Endothelial cell of umbilical vein (primary cell): ENCODE measurements around the gene HIVEP3. TPM values are rescaled to one million over a fixed set of nuclear protein-coding genes. Genes with fewer than 3 reads are reported as not detected.

Experiments used
- BruUV-seq: library from RNA; stranded (reverse); fragments of 400-500 nt; replicated peaks from 2 replicates; lab custom pipeline; 2021; lab: Mats Ljungman, UMichigan
- CTCF ChIA-PET: fragments of 300-600, 350-600 bp; sonication (Branson Sonifier 250); formaldehyde crosslinking; loops from one replicate; lab custom pipeline; 2021; ENCODE audit warnings: antibody characterized with exemption, inconsistent platforms; lab: Charles Lee
- POLR2A ChIA-PET: fragments of 300-600, 350-600 bp; sonication (Branson Sonifier 250); formaldehyde crosslinking; loops from one replicate; lab custom pipeline; 2021; ENCODE audit warnings: antibody characterized with exemption, inconsistent platforms; lab: Charles Lee
- DNase-seq: peaks from one replicate; pipeline ENCODE4 v3.0.0-alpha.2; 2011; ENCODE audit warnings: low read depth, low spot score
- FAIRE-seq: peaks from 2 replicates; lab custom pipeline; 2011; peaks lifted over from hg19 to GRCh38; lab: Jason Lieb, UNC
- H2AFZ ChIP-seq: 2 replicates; pipeline ENCODE4 v1.6.0; 2012; ENCODE audit warnings: low read depth, low read length, control low read depth, inconsistent platforms
- H3K27ac ChIP-seq: 2 replicates; pipeline ENCODE4 v1.5.1; 2011; ENCODE audit warnings: low read depth, mild to moderate bottlenecking, control low read depth, low read length, moderate library complexity; ENCODE audit not compliant: insufficient read depth
- H3K27me3 ChIP-seq, 2 experiments: 2 replicates each; pipeline versions ENCODE4 v1.6.0 to v1.6.1; 2011; ENCODE audit warnings: low read length in 2 of 2, mixed read lengths in 1 of 2; ENCODE audit not compliant: control insufficient read depth in 2 of 2, insufficient read depth in 2 of 2
- H3K36me3 ChIP-seq, 2 experiments: 2 replicates in 1 of 2; 3 replicates in 1 of 2; pipeline ENCODE4 v1.5.1; 2011; ENCODE audit warnings: low read length in 2 of 2, mild to moderate bottlenecking in 1 of 2, moderate library complexity in 1 of 2; ENCODE audit not compliant: control insufficient read depth in 2 of 2, insufficient read depth in 2 of 2; ENCODE audit errors: extremely low read depth in 1 of 2
- H3K4me1 ChIP-seq: 3 replicates; pipeline ENCODE4 v1.5.1; 2011; ENCODE audit warnings: mild to moderate bottlenecking, low read length; ENCODE audit not compliant: control insufficient read depth, insufficient read depth; ENCODE audit errors: extremely low read depth
- H3K4me2 ChIP-seq: 2 replicates; pipeline ENCODE4 v1.6.1; 2011; ENCODE audit warnings: low read length, control low read depth, mixed read lengths; ENCODE audit not compliant: insufficient read depth
- H3K4me3 ChIP-seq, 3 experiments: fragments of 200-600 bp in 1 of 3; sonication (generic), shearing (Covaris generic) in 1 of 3; replicated peaks in 1 of 3; 2 replicates each; pipeline ENCODE4 v1.5.1; 2011 to 2016; ENCODE audit warnings: control low read depth in 3 of 3, low read length in 3 of 3, mild to moderate bottlenecking in 2 of 3, inconsistent platforms in 1 of 3, low read depth in 1 of 3, moderate library complexity in 1 of 3; ENCODE audit not compliant: insufficient read depth in 1 of 3
- H3K79me2 ChIP-seq: 2 replicates; pipeline ENCODE4 v1.6.0; 2012; ENCODE audit warnings: low read length, inconsistent platforms; ENCODE audit not compliant: control insufficient read depth, insufficient read depth
- H3K9ac ChIP-seq: replicated peaks from 2 replicates; pipeline ENCODE3; 2011; ENCODE audit warnings: low read length, control low read depth; ENCODE audit not compliant: insufficient read depth; ENCODE audit errors: extremely low read depth
- H3K9me1 ChIP-seq: replicated peaks from 3 replicates; pipeline ENCODE4 v1.6.0; 2011; ENCODE audit warnings: mild to moderate bottlenecking, low read length; ENCODE audit not compliant: control insufficient read depth, insufficient read depth; ENCODE audit errors: extremely low read depth
- H3K9me3 ChIP-seq: replicated peaks from 2 replicates; pipeline ENCODE4 v1.5.1; 2012; ENCODE audit warnings: low read length, inconsistent platforms; ENCODE audit not compliant: control insufficient read depth, insufficient read depth
- H4K20me1 ChIP-seq: replicated peaks from 2 replicates; pipeline ENCODE3; 2011; ENCODE audit warnings: mild to moderate bottlenecking, low read length; ENCODE audit not compliant: control insufficient read depth, insufficient read depth; ENCODE audit errors: extremely low read depth
- EZH2 ChIP-seq: IDR thresholded peaks from 2 replicates; pipeline ENCODE4 v1.6.1; 2012; ENCODE audit warnings: borderline replicate concordance, low read depth, mild to moderate bottlenecking, moderate library complexity, low read length, inconsistent platforms; ENCODE audit not compliant: severe bottlenecking
- FOS ChIP-seq: IDR thresholded peaks from 2 replicates; pipeline ENCODE4 v1.6.1; 2011; ENCODE audit warnings: mild to moderate bottlenecking, low read length, moderate library complexity, borderline replicate concordance; ENCODE audit not compliant: insufficient read depth
- GATA2 ChIP-seq: IDR thresholded peaks from 2 replicates; pipeline ENCODE4 v1.7.0; 2011; ENCODE audit warnings: low read depth, mild to moderate bottlenecking, moderate library complexity, mixed read lengths, low read length; ENCODE audit not compliant: insufficient read length, insufficient read depth
- JUN ChIP-seq: IDR thresholded peaks from 2 replicates; pipeline ENCODE4 v1.6.1; 2011; ENCODE audit warnings: borderline replicate concordance, low read depth; ENCODE audit not compliant: insufficient read length, insufficient read depth
- MYC ChIP-seq: IDR thresholded peaks from one replicate; pipeline ENCODE4 v1.6.1; 2011; ENCODE audit warnings: mild to moderate bottlenecking, low read depth, low read length
- POLR2A ChIP-seq: IDR thresholded peaks from 2 replicates; pipeline ENCODE4 v1.6.1; 2012; ENCODE audit warnings: low read depth, mild to moderate bottlenecking, control low read depth, low read length
- POLR2AphosphoS5 ChIP-seq: IDR thresholded peaks from 2 replicates; pipeline ENCODE4 v1.6.1; 2012; ENCODE audit warnings: low read depth, mild to moderate bottlenecking, control low read depth, low read length, moderate library complexity; ENCODE audit not compliant: insufficient read depth
- dilution Hi-C: fragments of 300-500 bp; cut with MboI; formaldehyde crosslinking; loops from one replicate; pipeline ENCODE4 v1.15.0; 2019; ENCODE audit warnings: low sequenced_read_pairs; ENCODE audit not compliant: extremely low pct_ligation_motif_present
- intact Hi-C: fragments of 100-400 bp; cut with micrococcal nuclease; formaldehyde crosslinking; loops from one replicate; pipeline ENCODE4 v1.10.0; 2022
- polyA plus RNA-seq, 4 experiments: library from polyadenylated mRNA; depleted of rRNA in 3 of 4; stranded (reverse) in 3 of 4; unstranded in 1 of 4; fragments of >200 nt; gene quantifications; 2 replicates each; pipeline versions ENCODE4 v1.2.1 to v1.2.3, GENCODE V29; 2011 to 2012; ENCODE audit warnings: missing spikeins in 1 of 4
- total RNA-seq: library from RNA; stranded (reverse); gene quantifications from 2 replicates; pipeline ENCODE4 v1.2.3, GENCODE V29; 2021
- TF ChIP-seq, protein P1 (sequence below), 2 donors: IDR thresholded peaks; 1 replicate in 1 of 2; 2 replicates in 1 of 2; pipeline ENCODE4 v1.5.1; 2011; ENCODE audit warnings: low read length in 2 of 2, mild to moderate bottlenecking in 2 of 2, moderate library complexity in 2 of 2, control low read depth in 1 of 2, inconsistent platforms in 1 of 2, low read depth in 1 of 2; ENCODE audit not compliant: insufficient read depth in 1 of 2; ENCODE audit errors: extremely low read depth in 1 of 2
- TF ChIP-seq, protein P2 (sequence below): IDR thresholded peaks from 2 replicates; pipeline ENCODE4 v1.6.1; 2011; ENCODE audit not compliant: insufficient read depth, insufficient read length

Gene HIVEP3
- total and polyA plus RNA-seq, 2 donors (not counting 3 experiments of a cell fraction or from before 2014, with no cell fraction given): 3.4 to 4.0 TPM

DNA sequence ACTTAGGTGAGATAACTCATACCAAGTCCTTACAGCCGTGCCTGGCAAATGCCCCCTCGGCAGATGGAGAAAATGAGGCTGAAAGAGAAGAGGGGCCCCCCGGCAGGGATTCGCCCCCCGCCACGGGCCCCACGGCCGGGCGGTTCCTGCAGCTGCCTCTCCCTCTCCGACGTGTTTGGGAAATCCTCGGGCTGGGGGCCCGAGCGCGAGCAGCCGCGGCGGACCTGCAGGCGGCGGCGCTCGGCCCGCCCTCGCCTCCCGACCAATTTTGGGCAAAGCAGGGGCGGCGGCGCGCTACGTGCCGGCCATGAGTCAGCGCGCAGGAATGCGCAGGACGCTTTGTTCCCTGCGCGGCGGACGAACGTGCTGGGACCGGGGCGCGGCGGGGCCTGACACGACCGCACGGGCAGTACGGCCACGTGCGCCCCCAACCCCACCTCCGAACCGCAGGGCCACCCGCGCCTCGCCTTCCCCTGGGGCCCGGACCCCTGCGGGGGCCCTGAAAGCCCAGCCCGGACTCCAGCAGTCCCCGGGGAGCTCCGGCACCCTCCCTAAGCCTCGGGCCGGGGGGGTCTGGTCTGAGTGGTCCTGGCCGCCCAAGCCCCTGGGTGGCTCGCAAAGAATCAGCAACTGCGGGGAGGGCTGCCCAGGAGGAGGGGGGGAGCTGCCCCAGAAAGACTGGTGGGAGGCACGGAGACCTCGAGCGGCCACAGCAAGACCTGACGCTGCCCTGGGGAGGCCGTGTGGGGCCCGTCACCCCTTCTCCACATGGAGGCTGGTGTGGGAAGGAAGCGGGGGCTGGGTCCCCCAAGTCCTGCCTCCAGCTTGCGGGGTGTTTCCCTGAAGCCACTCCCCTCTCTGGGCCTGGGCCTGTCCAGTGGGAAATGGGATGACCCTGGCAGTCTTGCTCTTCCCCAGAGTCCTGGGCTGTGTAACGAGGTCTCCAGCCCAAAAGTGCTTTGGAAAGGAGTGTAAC lies 422.4 kb downstream of the HIVEP3 start:
- peak overlapping the region; percentile 48 for H3K4me2 ChIP-seq
- TF ChIP-seq EZH2 (no peak), GATA2 (no peak), MYC (peak; percentile 72), JUN (peak; percentile 28), POLR2A (no peak), FOS (peak; percentile 88), POLR2AphosphoS5 (peak; percentile 85)
- TF ChIP-seq, protein P1, sequence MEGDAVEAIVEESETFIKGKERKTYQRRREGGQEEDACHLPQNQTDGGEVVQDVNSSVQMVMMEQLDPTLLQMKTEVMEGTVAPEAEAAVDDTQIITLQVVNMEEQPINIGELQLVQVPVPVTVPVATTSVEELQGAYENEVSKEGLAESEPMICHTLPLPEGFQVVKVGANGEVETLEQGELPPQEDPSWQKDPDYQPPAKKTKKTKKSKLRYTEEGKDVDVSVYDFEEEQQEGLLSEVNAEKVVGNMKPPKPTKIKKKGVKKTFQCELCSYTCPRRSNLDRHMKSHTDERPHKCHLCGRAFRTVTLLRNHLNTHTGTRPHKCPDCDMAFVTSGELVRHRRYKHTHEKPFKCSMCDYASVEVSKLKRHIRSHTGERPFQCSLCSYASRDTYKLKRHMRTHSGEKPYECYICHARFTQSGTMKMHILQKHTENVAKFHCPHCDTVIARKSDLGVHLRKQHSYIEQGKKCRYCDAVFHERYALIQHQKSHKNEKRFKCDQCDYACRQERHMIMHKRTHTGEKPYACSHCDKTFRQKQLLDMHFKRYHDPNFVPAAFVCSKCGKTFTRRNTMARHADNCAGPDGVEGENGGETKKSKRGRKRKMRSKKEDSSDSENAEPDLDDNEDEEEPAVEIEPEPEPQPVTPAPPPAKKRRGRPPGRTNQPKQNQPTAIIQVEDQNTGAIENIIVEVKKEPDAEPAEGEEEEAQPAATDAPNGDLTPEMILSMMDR (IDR thresholded peaks at IDR 0.05; ENCODE audit: extremely low read depth in 1 of 2, insufficient read depth in 1 of 2, low read depth in 1 of 2, low read length in 2 of 2): no peak
- TF ChIP-seq, protein P2, sequence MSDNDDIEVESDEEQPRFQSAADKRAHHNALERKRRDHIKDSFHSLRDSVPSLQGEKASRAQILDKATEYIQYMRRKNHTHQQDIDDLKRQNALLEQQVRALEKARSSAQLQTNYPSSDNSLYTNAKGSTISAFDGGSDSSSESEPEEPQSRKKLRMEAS: peak; percentile 79
- intact Hi-C loops: loop anchor here (1.0 kb wide), 2 partner anchors 11 to 20 kb away; no protein-coding TSS in a partner anchor

More for the DNA sequence above, 422.4 kb downstream of the HIVEP3 start:
- Histone ChIP-seq H3K27ac (peak overlapping the region; percentile 88), H3K4me1 (peaks cover 22% of the 10 kb centered on the region), H3K9me1 (no peaks in the 10 kb centered on the region), H3K4me3 (peak overlapping the region in 2 of 3 experiments; percentile 12 to 27), H2AFZ (peak overlapping the region; percentile 58), H4K20me1 (no peaks in the 10 kb centered on the region), H3K36me3 (no peaks in the 10 kb centered on the region), H3K79me2 (no peaks in the 10 kb centered on the region), H3K9ac (peak overlapping the region; percentile 73), H3K9me3 (no peaks in the 10 kb centered on the region), H3K27me3 (no peaks in the 10 kb centered on the region)
- ChIA-PET CTCF (interaction anchor here (3.2 kb wide), 1 partner anchor 20 kb away, joined by 13 read pairs; no protein-coding TSS in a partner anchor), POLR2A (interaction anchor here (0.6 to 1.3 kb wide), 2 partner anchors 18 to 20 kb away, joined by 3 read pairs; no protein-coding TSS in a partner anchor)
- BruUV-seq: TSS peak; percentile 70
- dilution Hi-C loops: no loop called here
- FAIRE-seq (peak; percentile 80), DNase-seq (peak; percentile 60)
